Keratinocyte (primary cell): ENCODE results near the gene VARS1. TPM values are rescaled to one million over a fixed set of nuclear protein-coding genes. Genes with fewer than 3 reads are reported as not detected.
A peak's percentile ranks its signal among the peaks of the same experiment; 100 is the strongest.

Experiments
- DNase-seq: peaks from one replicate; pipeline ENCODE4 v3.0.0-alpha.2; 2011; ENCODE audit warnings: low read depth, missing footprints, low spot score
- FAIRE-seq: peaks from 2 replicates; lab custom pipeline; 2011; peaks lifted over from hg19 to GRCh38; lab: Jason Lieb, UNC
- H2AFZ ChIP-seq: 2 replicates; pipeline ENCODE4 v1.6.0; 2012; ENCODE audit warnings: low read length, control low read depth, inconsistent platforms; ENCODE audit not compliant: control insufficient read depth
- H3K27ac ChIP-seq: 2 replicates; pipeline ENCODE4 v1.5.1; 2011; ENCODE audit warnings: low read length; ENCODE audit not compliant: control insufficient read depth, insufficient read depth
- H3K27me3 ChIP-seq: 3 replicates; pipeline ENCODE4 v1.6.0; 2011; ENCODE audit warnings: low read length; ENCODE audit not compliant: control insufficient read depth, insufficient read depth; ENCODE audit errors: extremely low read depth
- H3K36me3 ChIP-seq, 2 experiments: 2 replicates in 1 of 2; 3 replicates in 1 of 2; pipeline ENCODE4 v1.5.1; 2011; ENCODE audit warnings: low read length in 2 of 2, mild to moderate bottlenecking in 1 of 2; ENCODE audit not compliant: control insufficient read depth in 2 of 2, insufficient read depth in 2 of 2; ENCODE audit errors: extremely low read depth in 1 of 2
- H3K4me1 ChIP-seq: 3 replicates; pipeline ENCODE4 v1.5.1; 2011; ENCODE audit warnings: low read length; ENCODE audit not compliant: control insufficient read depth, insufficient read depth; ENCODE audit errors: extremely low read depth
- H3K4me2 ChIP-seq: 3 replicates; pipeline ENCODE4 v1.6.0; 2011; ENCODE audit warnings: low read depth, low read length; ENCODE audit not compliant: control insufficient read depth, insufficient read depth; ENCODE audit errors: extremely low read depth
- H3K4me3 ChIP-seq, 3 experiments: fragments of 200-600 bp in 1 of 3; sonication (generic) in 1 of 3; 2 replicates in 2 of 3; 3 replicates in 1 of 3; pipeline ENCODE4 v1.5.1; 2011 to 2016; ENCODE audit warnings: low read length in 3 of 3, mild to moderate bottlenecking in 3 of 3, control low read depth in 2 of 3, inconsistent platforms in 1 of 3, low read depth in 1 of 3, mixed read lengths in 1 of 3, mixed run types in 1 of 3, moderate library complexity in 1 of 3; ENCODE audit not compliant: control insufficient read depth in 2 of 3, insufficient read depth in 2 of 3; ENCODE audit errors: extremely low read depth in 1 of 3
- H3K79me2 ChIP-seq: 2 replicates; pipeline ENCODE4 v1.6.0; 2012; ENCODE audit warnings: low read length; ENCODE audit not compliant: control insufficient read depth, insufficient read depth
- H3K9ac ChIP-seq: 3 replicates; pipeline ENCODE4 v1.6.0; 2011; ENCODE audit warnings: low read length; ENCODE audit not compliant: control insufficient read depth, insufficient read depth; ENCODE audit errors: extremely low read depth
- H3K9me1 ChIP-seq: 3 replicates; pipeline ENCODE4 v1.6.0; 2011; ENCODE audit warnings: low read length; ENCODE audit not compliant: control insufficient read depth, insufficient read depth; ENCODE audit errors: extremely low read depth
- H3K9me3 ChIP-seq: 2 replicates; pipeline ENCODE4 v1.5.1; 2012; ENCODE audit warnings: low read depth, low read length; ENCODE audit not compliant: control insufficient read depth
- H4K20me1 ChIP-seq: 3 replicates; pipeline ENCODE4 v1.6.0; 2011; ENCODE audit warnings: low read length; ENCODE audit not compliant: control insufficient read depth, insufficient read depth; ENCODE audit errors: extremely low read depth
- EZH2 ChIP-seq: IDR thresholded peaks from one replicate; pipeline ENCODE4 v1.6.1; 2012; ENCODE audit warnings: inconsistent platforms, mild to moderate bottlenecking, low read length, moderate library complexity
- dilution Hi-C: fragments of 300-500 bp; cut with MboI; formaldehyde crosslinking; loops from one replicate; pipeline ENCODE4 v1.7.0; 2020; ENCODE audit warnings: low sequenced_read_pairs; ENCODE audit not compliant: extremely low pct_ligation_motif_present
- polyA plus RNA-seq, 5 experiments: library from polyadenylated mRNA; depleted of rRNA in 3 of 5; stranded (reverse) in 3 of 5; stranded (forward) in 1 of 5; unstranded in 1 of 5; fragments of >200 nt; gene quantifications; 1 replicate in 1 of 5; 2 replicates in 3 of 5; 3 replicates in 1 of 5; pipeline versions ENCODE4 v1.2.1 to v1.2.3, GENCODE V29; 2011 to 2012; ENCODE audit warnings: missing spikeins in 2 of 5, low read depth in 1 of 5, low replicate concordance in 1 of 5
- TF ChIP-seq, protein P1 (sequence below), 3 experiments: IDR thresholded peaks in 1 of 3; conservative IDR thresholded peaks in 1 of 3; optimal IDR thresholded peaks in 1 of 3; 2 replicates in 2 of 3; 3 replicates in 1 of 3; pipeline versions ENCODE3 to v1.5.1; 2011; ENCODE audit warnings: low read length in 3 of 3, mild to moderate bottlenecking in 3 of 3, moderate library complexity in 2 of 3, control low read depth in 1 of 3, inconsistent platforms in 1 of 3; ENCODE audit not compliant: insufficient read depth in 2 of 3; ENCODE audit errors: extremely low read depth in 1 of 3

VARS1 gene
- polyA plus RNA-seq, 1 donor (not counting 4 experiments of a cell fraction or from before 2014, with no cell fraction given), result 26.3 TPM

DNA sequence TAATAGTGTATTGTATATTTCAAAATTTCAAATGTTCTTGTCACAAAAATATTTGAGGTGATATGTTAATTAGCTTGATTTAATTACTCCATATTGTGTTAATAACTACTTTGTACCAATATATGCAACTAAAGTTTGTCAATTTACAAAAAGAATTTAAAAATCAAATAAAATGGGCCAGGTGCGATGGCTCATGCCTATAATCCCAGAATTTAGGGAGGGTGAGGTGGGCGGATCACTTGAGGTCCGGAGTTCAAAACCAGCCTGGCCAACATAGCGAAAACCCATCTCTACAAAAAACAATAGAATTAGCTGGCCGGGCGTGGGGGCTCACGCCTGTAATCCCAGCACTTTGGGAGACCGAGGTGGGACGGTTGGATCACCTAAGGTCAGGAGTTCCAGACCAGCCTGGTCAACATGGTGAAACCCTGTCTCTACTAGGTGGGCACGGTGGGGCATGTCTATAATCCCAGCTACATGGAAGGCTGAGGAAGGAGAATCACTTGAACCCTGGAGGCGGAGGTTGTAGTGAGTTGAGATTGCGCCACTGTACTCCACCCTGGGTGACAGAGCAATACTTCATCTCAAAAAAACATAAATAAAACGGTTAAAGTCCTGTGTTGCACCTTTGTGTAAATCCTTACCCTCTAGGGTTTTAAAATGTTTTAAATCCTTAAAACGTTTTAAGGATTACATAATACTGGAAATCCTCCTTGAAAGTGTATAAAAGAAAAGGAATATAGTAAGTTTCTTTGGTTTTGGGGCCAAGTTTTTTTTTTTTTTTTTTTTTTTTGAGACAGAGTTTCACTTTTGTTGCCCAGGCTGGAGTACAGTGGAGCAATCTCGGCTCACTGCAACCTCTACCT, 36.0 kb upstream of the VARS1 start:
- Histone ChIP-seq H3K4me2 (peak overlapping the region; percentile 84), H3K79me2 (peaks cover 45% of the 10 kb centered on the region), H4K20me1 (peaks cover 12% of the 10 kb centered on the region), H3K4me1 (peaks cover 12% of the 10 kb centered on the region), H3K9ac (peak overlapping the region; percentile 62), H3K9me3 (no peaks in the 10 kb centered on the region), H3K4me3 (peak overlapping the region; percentile 51 to 89 (median 74)), H3K27ac (peak overlapping the region; percentile 0), H3K27me3 (no peaks in the 10 kb centered on the region), H2AFZ (no peak overlapping the region), H3K9me1 (no peaks in the 10 kb centered on the region), H3K36me3 (peaks cover 0 to 7% of the 10 kb centered on the region in 2 experiments)
- dilution Hi-C loops, result no loop called here
- TF ChIP-seq, protein P1, sequence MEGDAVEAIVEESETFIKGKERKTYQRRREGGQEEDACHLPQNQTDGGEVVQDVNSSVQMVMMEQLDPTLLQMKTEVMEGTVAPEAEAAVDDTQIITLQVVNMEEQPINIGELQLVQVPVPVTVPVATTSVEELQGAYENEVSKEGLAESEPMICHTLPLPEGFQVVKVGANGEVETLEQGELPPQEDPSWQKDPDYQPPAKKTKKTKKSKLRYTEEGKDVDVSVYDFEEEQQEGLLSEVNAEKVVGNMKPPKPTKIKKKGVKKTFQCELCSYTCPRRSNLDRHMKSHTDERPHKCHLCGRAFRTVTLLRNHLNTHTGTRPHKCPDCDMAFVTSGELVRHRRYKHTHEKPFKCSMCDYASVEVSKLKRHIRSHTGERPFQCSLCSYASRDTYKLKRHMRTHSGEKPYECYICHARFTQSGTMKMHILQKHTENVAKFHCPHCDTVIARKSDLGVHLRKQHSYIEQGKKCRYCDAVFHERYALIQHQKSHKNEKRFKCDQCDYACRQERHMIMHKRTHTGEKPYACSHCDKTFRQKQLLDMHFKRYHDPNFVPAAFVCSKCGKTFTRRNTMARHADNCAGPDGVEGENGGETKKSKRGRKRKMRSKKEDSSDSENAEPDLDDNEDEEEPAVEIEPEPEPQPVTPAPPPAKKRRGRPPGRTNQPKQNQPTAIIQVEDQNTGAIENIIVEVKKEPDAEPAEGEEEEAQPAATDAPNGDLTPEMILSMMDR (optimal IDR thresholded peaks at IDR 0.05 in 1 of 3, IDR thresholded peaks at IDR 0.05 in 1 of 3, conservative IDR thresholded peaks at IDR 0.05 in 1 of 3; ENCODE audit: extremely low read depth in 1 of 3, insufficient read depth in 2 of 3, low read length in 3 of 3), result no peak
- TF ChIP-seq EZH2, result no peak
- no peak for FAIRE-seq
- DNase-seq, result no peak

DNA sequence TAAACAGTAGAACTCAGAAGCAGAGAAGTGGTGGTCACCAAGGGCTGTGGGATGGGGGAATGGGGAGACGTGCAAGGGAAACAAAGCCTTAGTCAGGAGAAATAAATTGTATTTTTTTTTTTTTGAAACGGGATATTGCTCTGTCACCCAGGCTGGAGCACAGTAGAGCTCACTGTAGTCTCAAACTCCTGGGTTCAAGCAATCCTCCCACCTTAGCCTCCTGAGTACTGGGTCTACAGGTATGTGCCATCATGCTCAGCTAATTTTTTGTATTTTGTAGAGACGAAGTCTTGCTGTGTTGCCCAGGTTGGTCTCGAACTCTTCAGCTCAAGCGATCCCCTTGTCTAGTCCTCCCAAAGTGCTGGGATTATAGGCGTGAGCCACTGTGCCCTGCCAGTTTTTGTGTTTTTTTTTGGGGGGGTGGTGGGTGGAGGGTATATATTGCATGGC, 35.4 kb upstream of the VARS1 start:
- dilution Hi-C loops, result no loop called here
- DNase-seq (no peak), FAIRE-seq (no peak)
- Histone ChIP-seq H3K27ac (peak overlapping the region; percentile 50), H3K9me3 (no peaks in the 10 kb centered on the region), H3K4me2 (peak overlapping the region; percentile 84), H3K9me1 (no peaks in the 10 kb centered on the region), H3K4me1 (peaks cover 18% of the 10 kb centered on the region), H2AFZ (no peak overlapping the region), H4K20me1 (peaks cover 5% of the 10 kb centered on the region), H3K27me3 (no peaks in the 10 kb centered on the region), H3K9ac (peak overlapping the region; percentile 62), H3K79me2 (peaks cover 38% of the 10 kb centered on the region), H3K36me3 (peaks cover 0 to under 1% of the 10 kb centered on the region in 2 experiments), H3K4me3 (peak overlapping the region; percentile 74 to 97 (median 89))
- TF ChIP-seq, protein P1 (optimal IDR thresholded peaks at IDR 0.05 in 1 of 3, IDR thresholded peaks at IDR 0.05 in 1 of 3, conservative IDR thresholded peaks at IDR 0.05 in 1 of 3; ENCODE audit: extremely low read depth in 1 of 3, insufficient read depth in 2 of 3, low read length in 3 of 3), result no peak
- no peak for TF ChIP-seq EZH2
